H1 (cell line): ENCODE results near the gene LNX2.

ENCODE experiments used
- EP300 ChIP-seq, 2 experiments: IDR thresholded peaks; 1 replicate in 1 of 2; 2 replicates in 1 of 2; pipeline ENCODE4 v1.6.1; 2011 to 2012; ENCODE audit warnings: low read depth in 2 of 2, low read length in 2 of 2, mild to moderate bottlenecking in 2 of 2, borderline replicate concordance in 1 of 2, inconsistent platforms in 1 of 2, moderate library complexity in 1 of 2
- EZH2 ChIP-seq: fragments of 200-600 bp; sonication (generic); IDR thresholded peaks from 2 replicates; pipeline ENCODE4 v1.7.1; 2012; ENCODE audit warnings: low read depth, mild to moderate bottlenecking, moderate library complexity, low read length, inconsistent platforms; ENCODE audit not compliant: severe bottlenecking
- HDAC6 ChIP-seq: IDR thresholded peaks from one replicate; pipeline ENCODE4 v1.7.1; 2012; ENCODE audit warnings: low read depth, mild to moderate bottlenecking, inconsistent platforms, low read length, moderate library complexity
- JUND ChIP-seq: IDR thresholded peaks from 2 replicates; pipeline ENCODE4 v1.6.1; 2011; ENCODE audit warnings: mild to moderate bottlenecking, improper control_type of control experiment, low read length
- POLR2A ChIP-seq, 2 experiments: IDR thresholded peaks; 1 replicate in 1 of 2; 2 replicates in 1 of 2; pipeline ENCODE4 v1.6.1; 2011; ENCODE audit warnings: low read depth in 2 of 2, low read length in 2 of 2, mild to moderate bottlenecking in 2 of 2; ENCODE audit errors: control extremely low read depth in 1 of 2
- RFX5 ChIP-seq: IDR thresholded peaks from 2 replicates; pipeline ENCODE4 v1.6.1; 2011; ENCODE audit warnings: low read depth, low read length, improper control_type of control experiment, borderline replicate concordance
- SP2 ChIP-seq: IDR thresholded peaks from 2 replicates; pipeline ENCODE4 v1.6.1; 2012; ENCODE audit warnings: mild to moderate bottlenecking, low read length, inconsistent platforms
- SP4 ChIP-seq: IDR thresholded peaks from 2 replicates; pipeline ENCODE4 v1.6.1; 2012; ENCODE audit warnings: low read length, inconsistent platforms
- TF ChIP-seq, protein P1 (sequence below), 3 experiments: IDR thresholded peaks; 1 replicate in 2 of 3; 2 replicates in 1 of 3; pipeline versions ENCODE4 v1.5.1 to v1.6.1; 2011; ENCODE audit warnings: low read length in 3 of 3, mild to moderate bottlenecking in 3 of 3, inconsistent platforms in 2 of 3, low read depth in 1 of 3, moderate library complexity in 1 of 3; ENCODE audit not compliant: insufficient read depth in 1 of 3; ENCODE audit errors: control extremely low read depth in 1 of 3
- TF ChIP-seq, protein P2 (sequence below): IDR thresholded peaks from 2 replicates; pipeline ENCODE4 v1.6.1; 2012; ENCODE audit warnings: inconsistent platforms

DNA sequence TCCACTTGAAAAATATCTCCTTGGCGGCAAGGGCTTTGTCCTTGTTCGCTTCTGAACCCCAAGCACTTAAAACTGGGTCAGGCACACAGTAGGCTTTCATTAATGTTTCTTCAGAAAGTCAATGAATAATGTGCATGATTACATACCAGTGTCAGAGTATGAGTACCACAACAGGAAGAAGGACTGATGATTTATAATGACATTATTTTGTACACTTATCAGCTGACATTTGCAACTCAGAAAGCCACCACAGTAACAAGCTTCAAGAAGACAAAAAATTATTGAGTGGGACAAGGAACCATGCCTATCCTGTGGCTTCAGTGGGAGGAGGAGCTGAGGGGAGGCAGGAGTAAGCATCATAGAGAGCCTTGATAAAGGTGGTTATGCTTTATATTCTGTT, 11.3 kb upstream of the LNX2 start:
- TF ChIP-seq, protein P1, sequence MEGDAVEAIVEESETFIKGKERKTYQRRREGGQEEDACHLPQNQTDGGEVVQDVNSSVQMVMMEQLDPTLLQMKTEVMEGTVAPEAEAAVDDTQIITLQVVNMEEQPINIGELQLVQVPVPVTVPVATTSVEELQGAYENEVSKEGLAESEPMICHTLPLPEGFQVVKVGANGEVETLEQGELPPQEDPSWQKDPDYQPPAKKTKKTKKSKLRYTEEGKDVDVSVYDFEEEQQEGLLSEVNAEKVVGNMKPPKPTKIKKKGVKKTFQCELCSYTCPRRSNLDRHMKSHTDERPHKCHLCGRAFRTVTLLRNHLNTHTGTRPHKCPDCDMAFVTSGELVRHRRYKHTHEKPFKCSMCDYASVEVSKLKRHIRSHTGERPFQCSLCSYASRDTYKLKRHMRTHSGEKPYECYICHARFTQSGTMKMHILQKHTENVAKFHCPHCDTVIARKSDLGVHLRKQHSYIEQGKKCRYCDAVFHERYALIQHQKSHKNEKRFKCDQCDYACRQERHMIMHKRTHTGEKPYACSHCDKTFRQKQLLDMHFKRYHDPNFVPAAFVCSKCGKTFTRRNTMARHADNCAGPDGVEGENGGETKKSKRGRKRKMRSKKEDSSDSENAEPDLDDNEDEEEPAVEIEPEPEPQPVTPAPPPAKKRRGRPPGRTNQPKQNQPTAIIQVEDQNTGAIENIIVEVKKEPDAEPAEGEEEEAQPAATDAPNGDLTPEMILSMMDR (IDR thresholded peaks at IDR 0.05; ENCODE audit: control extremely low read depth in 1 of 3, insufficient read depth in 1 of 3, low read depth in 1 of 3, low read length in 3 of 3) = no peak
- TF ChIP-seq POLR2A (IDR thresholded peaks at IDR 0.05; ENCODE audit: control extremely low read depth in 1 of 2, low read depth in 2 of 2, low read length in 2 of 2) = no peak
- TF ChIP-seq HDAC6 = no peak
- TF ChIP-seq SP4 = no peak
- no peak for TF ChIP-seq SP2
- no peak for TF ChIP-seq EZH2
- TF ChIP-seq, protein P2, sequence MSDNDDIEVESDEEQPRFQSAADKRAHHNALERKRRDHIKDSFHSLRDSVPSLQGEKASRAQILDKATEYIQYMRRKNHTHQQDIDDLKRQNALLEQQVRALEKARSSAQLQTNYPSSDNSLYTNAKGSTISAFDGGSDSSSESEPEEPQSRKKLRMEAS = no peak
- no peak for TF ChIP-seq EP300 (IDR thresholded peaks at IDR 0.05; ENCODE audit: borderline replicate concordance in 1 of 2, low read depth in 2 of 2, low read length in 2 of 2)
- no peak for TF ChIP-seq RFX5
- TF ChIP-seq JUND = no peak
